Stimulated activated naive B cell treated with anti-CD40 and anti-IgM and Interleukin-4, amounts not matched to agents 10 μg/mL and 1 μg/mL and 100 μg/mL, for 72 hours (primary cell): ENCODE results near the gene PIP4K2A.

Source experiments
- ATAC-seq, 2 donors: fragments of 150-1000 bp; cut with Tn5 transposase; replicated peaks; 2 replicates each; pipeline ENCODE4 v1.10.0; 2021; ENCODE audit warnings: moderate library complexity in 1 of 2
- DNase-seq: peaks from one replicate; pipeline ENCODE4 v3.0.0; 2021
- H3K27ac Mint-ChIP-seq: one replicate; pipeline ENCODE4 v1.8.0; 2022; ENCODE audit warnings: mild to moderate bottlenecking, mixed read lengths
- H3K27me3 Mint-ChIP-seq, 2 donors: one replicate each; pipeline ENCODE4 v1.8.0; 2022; ENCODE audit warnings: mixed read lengths in 2 of 2
- H3K36me3 Mint-ChIP-seq, 2 donors: one replicate each; pipeline ENCODE4 v1.8.0; 2022; ENCODE audit warnings: mixed read lengths in 2 of 2, mild to moderate bottlenecking in 1 of 2
- H3K4me1 Mint-ChIP-seq, 2 donors: one replicate each; pipeline ENCODE4 v1.8.0; 2022; ENCODE audit warnings: mixed read lengths in 2 of 2, mild to moderate bottlenecking in 1 of 2
- H3K4me3 Mint-ChIP-seq, 2 donors: one replicate each; pipeline ENCODE4 v1.8.0; 2022; ENCODE audit warnings: mild to moderate bottlenecking in 2 of 2, mixed read lengths in 2 of 2, moderate library complexity in 1 of 2
- H3K9me3 Mint-ChIP-seq, 2 donors: one replicate each; pipeline ENCODE4 v1.8.0; 2022; ENCODE audit warnings: mixed read lengths in 2 of 2, mild to moderate bottlenecking in 1 of 2

The PIP4K2A gene

DNA sequence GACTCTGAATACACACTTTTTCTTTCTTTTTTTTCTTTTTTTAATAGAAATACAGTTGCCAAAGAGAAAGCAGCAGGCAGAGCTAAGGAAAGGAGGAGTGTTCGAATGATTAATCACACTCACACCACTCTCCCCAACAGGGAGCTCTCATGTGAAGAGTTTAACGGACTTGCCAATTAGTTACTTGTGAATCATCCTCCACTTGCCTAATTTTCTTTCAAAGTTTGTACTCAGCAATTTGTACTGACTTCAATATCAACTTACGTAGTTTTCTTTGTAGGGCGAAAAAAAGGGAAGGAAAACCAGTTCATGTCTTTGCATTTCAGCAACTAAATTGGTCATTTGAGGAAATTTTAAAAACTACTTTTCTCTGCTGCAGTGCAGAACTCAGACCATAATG, 109.2 kb downstream of the PIP4K2A start:
- Mint-ChIP-seq H3K9me3 (peaks cover 6 to 11% of the 10 kb centered on the region in 2 donors), H3K4me1 (peaks cover 49 to 69% of the 10 kb centered on the region in 2 donors), H3K27ac (peak overlapping the region; percentile 77), H3K36me3 (peaks cover 18 to 50% of the 10 kb centered on the region in 2 donors), H3K4me3 (peak overlapping the region; percentile 64 to 74), H3K27me3 (no peaks in the 10 kb centered on the region)
- ATAC-seq (peak; percentile 73 to 77), DNase-seq (no peak)

GRCh38 chr10:22604344-22605126, 109.8 kb downstream of the PIP4K2A start:
- Mint-ChIP-seq H3K36me3 (peaks cover 16 to 47% of the 10 kb centered on the region in 2 donors), H3K4me1 (peaks cover 49 to 69% of the 10 kb centered on the region in 2 donors), H3K27me3 (no peaks in the 10 kb centered on the region), H3K9me3 (peaks cover 2 to 6% of the 10 kb centered on the region in 2 donors), H3K4me3 (peak overlapping the region in 1 of 2 donors; percentile 19), H3K27ac (peak overlapping the region; percentile 77)
- ATAC-seq (no peak), DNase-seq (no peak)

- Mint-ChIP-seq H3K4me3 (no peak overlapping the region), H3K9me3 (peaks cover 2 to 6% of the 10 kb centered on the region in 2 donors), H3K4me1 (peaks cover 56 to 75% of the 10 kb centered on the region in 2 donors), H3K27me3 (no peaks in the 10 kb centered on the region), H3K27ac (no peak overlapping the region), H3K36me3 (peaks cover 15 to 47% of the 10 kb centered on the region in 2 donors)
- ATAC-seq (no peak), DNase-seq (no peak)
These were observed 110.8 kb downstream of the PIP4K2A start for GRCh38 chr10:22603581-22603980.

DNA sequence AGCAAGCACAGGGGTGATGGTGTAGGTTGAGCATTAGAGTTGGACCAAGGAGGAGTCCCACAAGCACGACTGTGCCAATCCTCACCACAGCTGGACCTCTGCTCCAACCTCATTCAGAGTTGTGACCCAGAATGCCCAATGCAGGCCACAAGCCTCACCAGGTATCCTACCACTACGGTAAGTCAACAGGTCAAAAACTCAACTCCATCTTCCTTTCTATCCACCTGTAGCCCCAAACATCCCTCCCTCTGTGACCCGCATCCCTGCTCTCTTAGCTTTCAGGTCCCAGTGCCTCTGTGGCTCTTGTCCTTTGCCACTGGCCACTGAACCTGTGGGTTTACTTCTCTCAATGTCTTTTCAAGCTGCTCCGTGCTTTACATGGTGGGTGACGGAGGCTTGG, 112.8 kb downstream of the PIP4K2A start:
- H3K36me3 Mint-ChIP-seq, result peaks cover 6 to 42% of the 10 kb centered on the region in 2 donors
- H3K27ac Mint-ChIP-seq, result peak overlapping the region; percentile 49

DNA sequence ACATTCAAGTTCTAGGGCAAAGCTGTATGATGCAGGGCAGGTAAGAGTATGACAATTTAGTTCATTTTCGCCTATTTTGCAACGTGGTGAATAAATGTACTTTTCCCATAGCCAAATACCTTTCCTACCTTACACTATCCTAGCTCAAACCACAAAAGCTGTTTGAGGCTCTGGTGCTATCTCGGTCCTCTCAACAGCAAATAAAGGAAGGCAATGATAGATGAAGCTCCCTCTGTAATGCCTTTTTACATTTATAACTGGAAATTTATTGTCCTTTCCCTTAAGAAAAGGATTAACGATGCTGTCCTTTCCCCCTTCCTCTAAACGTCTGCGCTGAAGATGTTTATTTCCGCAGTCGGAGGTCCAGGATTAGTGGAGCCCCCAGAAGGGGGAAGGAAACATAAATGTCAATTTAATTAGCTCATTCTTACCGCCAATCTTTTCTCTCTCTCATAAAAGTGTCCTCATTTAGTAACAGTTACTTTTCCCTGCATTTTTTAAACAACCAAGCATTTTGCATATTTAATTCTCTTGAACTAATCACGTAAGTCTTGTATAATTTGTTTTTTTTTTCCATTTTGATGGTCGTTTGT, 114.6 kb downstream of the PIP4K2A start:
- H3K27ac Mint-ChIP-seq, result no peak overlapping the region
- DNase-seq, result no peak
- no peaks in the 10 kb centered on the region for H3K27me3 Mint-ChIP-seq
- H3K9me3 Mint-ChIP-seq, result no peaks in the 10 kb centered on the region
- ATAC-seq, result no peak
- peaks cover 56 to 66% of the 10 kb centered on the region in 2 donors for H3K4me1 Mint-ChIP-seq
- H3K36me3 Mint-ChIP-seq, result peaks cover 6 to 44% of the 10 kb centered on the region in 2 donors
- H3K4me3 Mint-ChIP-seq, result no peak overlapping the region

More for the DNA sequence above, 112.8 kb downstream of the PIP4K2A start:
- Mint-ChIP-seq H3K4me1 (peaks cover 60 to 80% of the 10 kb centered on the region in 2 donors), H3K27me3 (no peaks in the 10 kb centered on the region), H3K9me3 (no peaks in the 10 kb centered on the region), H3K4me3 (peak overlapping the region in 1 of 2 donors; percentile 1)
- ATAC-seq, result no peak
- DNase-seq, result no peak

DNA sequence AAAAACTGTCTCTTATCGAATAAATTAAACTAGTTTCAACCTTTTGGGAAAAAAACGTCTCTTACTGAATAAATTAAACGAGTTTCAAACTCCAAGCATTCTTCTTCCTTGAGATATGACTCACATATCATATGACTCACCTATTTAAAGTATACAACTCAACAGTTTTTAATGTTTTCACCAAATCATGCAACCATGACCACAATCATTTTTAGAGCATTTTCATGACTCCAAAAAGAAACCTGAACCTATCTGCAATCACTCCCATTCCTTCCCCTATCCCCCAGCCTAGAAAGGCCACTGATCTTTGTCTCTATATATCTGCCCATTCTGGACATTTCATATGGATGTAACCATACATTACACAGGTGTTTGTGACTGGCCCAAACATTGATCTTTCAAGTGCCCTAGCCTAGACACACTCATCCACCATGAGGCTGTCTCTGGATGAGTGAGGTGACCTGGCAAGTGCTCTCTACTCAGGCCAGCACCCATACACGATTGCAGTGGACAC, 115.3 kb downstream of the PIP4K2A start:
- peak; percentile 58 to 59 for ATAC-seq
- H3K36me3 Mint-ChIP-seq, result peaks cover 6 to 44% of the 10 kb centered on the region in 2 donors
- no peaks in the 10 kb centered on the region for H3K9me3 Mint-ChIP-seq
- no peak for DNase-seq
- H3K4me3 Mint-ChIP-seq, result peak overlapping the region; percentile 0 to 1
- peaks cover 54 to 66% of the 10 kb centered on the region in 2 donors for H3K4me1 Mint-ChIP-seq
- peak overlapping the region; percentile 6 for H3K27ac Mint-ChIP-seq
- no peaks in the 10 kb centered on the region for H3K27me3 Mint-ChIP-seq

DNA sequence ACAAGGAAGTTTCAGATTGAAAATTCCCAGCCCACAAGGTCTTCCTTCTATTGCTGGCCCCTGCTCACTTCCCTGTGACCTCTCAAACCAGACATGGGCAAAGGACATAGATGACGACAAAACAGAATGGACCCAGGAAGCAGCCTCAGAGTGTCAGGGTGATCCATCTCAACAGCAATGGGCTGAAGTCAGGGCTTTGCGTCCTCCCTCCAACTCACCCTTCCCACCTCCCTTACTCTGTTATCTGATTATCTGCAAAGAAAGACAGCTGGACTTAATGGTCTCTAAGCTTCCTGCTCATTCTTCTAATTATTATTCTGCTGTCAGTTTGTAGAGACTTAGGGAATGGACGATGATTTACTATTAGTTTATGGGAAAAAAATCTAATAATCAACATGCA, 115.9 kb downstream of the PIP4K2A start:
- Mint-ChIP-seq H3K4me1 (peaks cover 54 to 72% of the 10 kb centered on the region in 2 donors), H3K27me3 (no peaks in the 10 kb centered on the region), H3K27ac (peak overlapping the region; percentile 42), H3K9me3 (no peaks in the 10 kb centered on the region), H3K36me3 (peaks cover 6 to 44% of the 10 kb centered on the region in 2 donors), H3K4me3 (no peak overlapping the region)
- ATAC-seq (no peak), DNase-seq (no peak)

DNA sequence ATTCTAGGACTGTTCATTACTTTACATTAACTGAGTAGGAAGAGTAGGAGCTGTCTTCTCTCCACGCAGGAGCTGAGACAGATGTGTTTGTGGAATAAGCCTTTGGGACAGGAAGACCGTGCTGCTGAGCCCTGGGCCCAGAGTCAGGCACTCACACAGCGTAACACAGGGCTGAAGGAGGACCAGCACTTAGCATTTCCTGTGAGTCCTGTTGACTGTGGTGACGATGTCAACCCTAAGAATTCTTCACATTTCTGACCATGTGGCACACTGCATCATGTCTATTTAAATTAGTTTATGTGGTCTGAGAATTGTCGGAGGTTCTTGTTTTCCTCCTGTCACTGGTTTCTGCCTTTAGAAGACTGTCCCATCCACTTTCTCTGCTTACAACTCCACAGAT, 117.2 kb downstream of the PIP4K2A start:
- ATAC-seq (peak; percentile 33 to 50), DNase-seq (no peak)
- H3K27ac Mint-ChIP-seq, result peak overlapping the region; percentile 71
- H3K36me3 Mint-ChIP-seq, result peaks cover 13 to 46% of the 10 kb centered on the region in 2 donors
- H3K9me3 Mint-ChIP-seq, result no peaks in the 10 kb centered on the region
- no peaks in the 10 kb centered on the region for H3K27me3 Mint-ChIP-seq
- no peak overlapping the region for H3K4me3 Mint-ChIP-seq
- H3K4me1 Mint-ChIP-seq, result peaks cover 60 to 84% of the 10 kb centered on the region in 2 donors

GRCh38 chr10:22593636-22594198, 120.7 kb downstream of the PIP4K2A start:
- H3K27me3 Mint-ChIP-seq, result no peaks in the 10 kb centered on the region
- H3K27ac Mint-ChIP-seq, result no peak overlapping the region
- peaks cover 33 to 63% of the 10 kb centered on the region in 2 donors for H3K4me1 Mint-ChIP-seq
- DNase-seq (no peak), ATAC-seq (no peak)
- H3K36me3 Mint-ChIP-seq, result peaks cover 19 to 35% of the 10 kb centered on the region in 2 donors
- H3K4me3 Mint-ChIP-seq, result no peak overlapping the region
- H3K9me3 Mint-ChIP-seq, result no peaks in the 10 kb centered on the region

GRCh38 chr10:22593026-22593425, 121.4 kb downstream of the PIP4K2A start:
- no peak overlapping the region for H3K4me3 Mint-ChIP-seq
- no peaks in the 10 kb centered on the region for H3K27me3 Mint-ChIP-seq
- no peaks in the 10 kb centered on the region for H3K9me3 Mint-ChIP-seq
- H3K4me1 Mint-ChIP-seq, result peaks cover 29 to 56% of the 10 kb centered on the region in 2 donors
- H3K27ac Mint-ChIP-seq, result no peak overlapping the region
- ATAC-seq (no peak), DNase-seq (no peak)
- H3K36me3 Mint-ChIP-seq, result peaks cover 22 to 41% of the 10 kb centered on the region in 2 donors

DNA sequence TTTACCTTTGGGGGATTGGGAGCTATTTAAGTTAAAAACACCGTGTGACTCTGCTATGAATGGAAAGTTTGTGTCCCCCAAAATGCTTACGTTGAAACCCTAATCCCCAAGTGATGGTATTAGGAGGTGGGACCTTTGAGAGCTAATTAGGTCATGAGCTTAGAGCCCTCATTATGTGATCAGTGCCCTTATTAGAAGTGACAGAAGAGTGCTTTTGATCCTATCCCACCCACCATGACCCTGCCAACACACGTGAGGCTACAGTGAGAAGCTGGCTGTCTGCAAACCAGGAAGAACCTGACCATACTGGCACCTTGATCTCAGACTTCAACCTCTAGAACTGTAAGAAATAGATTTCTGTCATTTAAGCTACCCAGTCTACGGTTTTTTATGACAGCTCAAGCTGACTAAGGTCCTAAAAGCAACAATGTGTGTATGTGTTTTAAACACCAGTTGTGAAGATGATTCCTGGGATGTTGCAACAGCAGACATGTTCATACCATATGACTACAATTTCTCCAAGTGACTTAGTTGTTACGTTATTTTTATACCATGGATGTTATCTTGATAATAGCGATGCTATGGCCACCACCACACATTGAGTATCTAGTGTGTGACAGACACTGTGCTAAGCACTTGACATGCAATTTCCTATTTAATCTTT, 124.4 kb downstream of the PIP4K2A start:
- Mint-ChIP-seq H3K36me3 (peaks cover 22 to 39% of the 10 kb centered on the region in 2 donors), H3K27ac (no peak overlapping the region), H3K9me3 (no peaks in the 10 kb centered on the region), H3K27me3 (no peaks in the 10 kb centered on the region), H3K4me1 (peaks cover 14 to 37% of the 10 kb centered on the region in 2 donors), H3K4me3 (no peak overlapping the region)
- ATAC-seq (no peak), DNase-seq (no peak)

DNA sequence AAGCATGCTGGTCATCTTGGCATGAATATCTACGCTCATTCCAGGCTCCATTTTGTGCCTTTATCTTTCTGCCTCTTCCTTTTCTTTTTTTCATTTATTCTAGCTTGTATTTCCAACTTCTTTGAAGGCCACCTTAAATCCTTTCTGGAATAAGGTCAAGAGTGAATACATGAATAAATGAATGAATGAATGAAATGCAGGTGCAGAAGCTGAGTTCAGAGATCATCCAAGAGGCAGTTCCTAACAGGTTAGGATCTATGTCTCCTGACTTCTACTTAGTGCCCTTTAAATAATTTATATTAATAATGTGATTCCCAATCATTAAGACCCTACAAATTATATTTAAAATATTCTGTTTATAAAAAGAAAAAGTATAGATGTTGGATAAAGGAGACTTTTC, 125.9 kb downstream of the PIP4K2A start:
- Mint-ChIP-seq H3K27me3 (no peaks in the 10 kb centered on the region), H3K27ac (no peak overlapping the region), H3K36me3 (peaks cover 25 to 48% of the 10 kb centered on the region in 2 donors), H3K4me1 (peaks cover 11 to 27% of the 10 kb centered on the region in 2 donors), H3K4me3 (no peak overlapping the region), H3K9me3 (no peaks in the 10 kb centered on the region)
- DNase-seq (no peak), ATAC-seq (no peak)

DNA sequence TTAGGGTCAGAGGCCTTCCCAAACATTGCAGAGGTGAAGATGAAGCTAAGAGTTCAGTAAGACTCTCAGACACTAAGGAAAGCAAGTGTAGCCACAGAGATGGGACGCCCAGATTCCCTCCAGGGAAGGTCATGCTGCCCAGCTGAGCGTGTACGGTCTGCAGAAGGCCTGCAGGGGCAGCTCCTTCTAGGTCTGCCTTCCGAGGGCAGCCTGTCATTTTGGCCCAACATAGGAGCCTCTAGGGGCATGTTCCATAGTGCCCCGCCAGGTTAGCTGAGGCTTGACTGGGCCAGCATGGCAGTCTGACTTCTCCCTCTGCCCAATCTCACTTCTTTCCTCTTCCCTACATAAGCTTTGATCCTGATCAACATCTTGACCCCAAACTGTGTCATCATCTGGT, 130.7 kb downstream of the PIP4K2A start:
- no peak for DNase-seq
- Mint-ChIP-seq H3K4me1 (peaks cover 6 to 10% of the 10 kb centered on the region in 2 donors), H3K36me3 (peaks cover 26 to 58% of the 10 kb centered on the region in 2 donors), H3K27ac (no peak overlapping the region), H3K9me3 (no peaks in the 10 kb centered on the region), H3K4me3 (no peak overlapping the region), H3K27me3 (no peaks in the 10 kb centered on the region)
- ATAC-seq, result no peak

GRCh38 chr10:22581461-22581860, 132.9 kb downstream of the PIP4K2A start:
- H3K4me1 Mint-ChIP-seq, result peaks cover 14 to 20% of the 10 kb centered on the region in 2 donors
- peak overlapping the region; percentile 48 for H3K27ac Mint-ChIP-seq
- H3K9me3 Mint-ChIP-seq, result no peaks in the 10 kb centered on the region
- H3K4me3 Mint-ChIP-seq, result no peak overlapping the region
- peaks cover 37 to 60% of the 10 kb centered on the region in 2 donors for H3K36me3 Mint-ChIP-seq
- DNase-seq (no peak), ATAC-seq (no peak)
- H3K27me3 Mint-ChIP-seq, result no peaks in the 10 kb centered on the region
